ENCODE measurements around the gene TMEM101. TPM values are rescaled to one million over a fixed set of nuclear protein-coding genes. Genes with fewer than 3 reads are reported as not detected.

The TMEM101 gene
- polyA plus RNA-seq, 1 of the 3 experiments (the other 2 are of a cell fraction) = 62.9 TPM

DNA sequence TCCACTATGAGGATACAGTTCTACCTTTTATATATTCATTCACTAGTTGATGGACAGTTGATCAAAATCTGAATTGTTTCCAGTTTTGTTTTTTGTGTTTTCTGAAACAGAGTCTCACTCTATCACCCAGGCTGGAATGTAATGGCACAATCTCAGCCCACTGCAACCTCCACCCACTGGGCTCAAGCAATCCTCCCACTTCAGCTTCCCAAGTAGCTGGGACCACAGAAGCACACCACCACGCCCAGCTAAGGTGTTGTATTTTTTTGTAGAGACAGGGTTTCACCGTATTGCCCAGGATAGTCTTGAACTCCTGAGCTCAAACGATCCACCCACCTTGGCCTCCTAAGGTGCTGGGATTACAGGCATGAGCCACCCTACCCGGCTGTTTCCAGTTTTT, 30.7 kb upstream of the TMEM101 start:
- H3K27me3 ChIP-seq (ENCODE audit: insufficient read depth) = no peaks in the 10 kb centered on the region
- ChIA-PET CTCF (interaction anchor here (2.3 kb wide), 1 partner anchor 102 kb away, joined by 10 read pairs; no protein-coding TSS in a partner anchor), POLR2A (no interaction called here)
- TF ChIP-seq, protein P1, sequence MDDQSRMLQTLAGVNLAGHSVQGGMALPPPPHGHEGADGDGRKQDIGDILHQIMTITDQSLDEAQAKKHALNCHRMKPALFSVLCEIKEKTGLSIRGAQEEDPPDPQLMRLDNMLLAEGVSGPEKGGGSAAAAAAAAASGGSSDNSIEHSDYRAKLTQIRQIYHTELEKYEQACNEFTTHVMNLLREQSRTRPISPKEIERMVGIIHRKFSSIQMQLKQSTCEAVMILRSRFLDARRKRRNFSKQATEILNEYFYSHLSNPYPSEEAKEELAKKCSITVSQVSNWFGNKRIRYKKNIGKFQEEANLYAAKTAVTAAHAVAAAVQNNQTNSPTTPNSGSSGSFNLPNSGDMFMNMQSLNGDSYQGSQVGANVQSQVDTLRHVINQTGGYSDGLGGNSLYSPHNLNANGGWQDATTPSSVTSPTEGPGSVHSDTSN (IDR thresholded peaks at IDR 0.05) = no peak
- TF ChIP-seq, protein P2, sequence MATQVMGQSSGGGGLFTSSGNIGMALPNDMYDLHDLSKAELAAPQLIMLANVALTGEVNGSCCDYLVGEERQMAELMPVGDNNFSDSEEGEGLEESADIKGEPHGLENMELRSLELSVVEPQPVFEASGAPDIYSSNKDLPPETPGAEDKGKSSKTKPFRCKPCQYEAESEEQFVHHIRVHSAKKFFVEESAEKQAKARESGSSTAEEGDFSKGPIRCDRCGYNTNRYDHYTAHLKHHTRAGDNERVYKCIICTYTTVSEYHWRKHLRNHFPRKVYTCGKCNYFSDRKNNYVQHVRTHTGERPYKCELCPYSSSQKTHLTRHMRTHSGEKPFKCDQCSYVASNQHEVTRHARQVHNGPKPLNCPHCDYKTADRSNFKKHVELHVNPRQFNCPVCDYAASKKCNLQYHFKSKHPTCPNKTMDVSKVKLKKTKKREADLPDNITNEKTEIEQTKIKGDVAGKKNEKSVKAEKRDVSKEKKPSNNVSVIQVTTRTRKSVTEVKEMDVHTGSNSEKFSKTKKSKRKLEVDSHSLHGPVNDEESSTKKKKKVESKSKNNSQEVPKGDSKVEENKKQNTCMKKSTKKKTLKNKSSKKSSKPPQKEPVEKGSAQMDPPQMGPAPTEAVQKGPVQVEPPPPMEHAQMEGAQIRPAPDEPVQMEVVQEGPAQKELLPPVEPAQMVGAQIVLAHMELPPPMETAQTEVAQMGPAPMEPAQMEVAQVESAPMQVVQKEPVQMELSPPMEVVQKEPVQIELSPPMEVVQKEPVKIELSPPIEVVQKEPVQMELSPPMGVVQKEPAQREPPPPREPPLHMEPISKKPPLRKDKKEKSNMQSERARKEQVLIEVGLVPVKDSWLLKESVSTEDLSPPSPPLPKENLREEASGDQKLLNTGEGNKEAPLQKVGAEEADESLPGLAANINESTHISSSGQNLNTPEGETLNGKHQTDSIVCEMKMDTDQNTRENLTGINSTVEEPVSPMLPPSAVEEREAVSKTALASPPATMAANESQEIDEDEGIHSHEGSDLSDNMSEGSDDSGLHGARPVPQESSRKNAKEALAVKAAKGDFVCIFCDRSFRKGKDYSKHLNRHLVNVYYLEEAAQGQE (IDR thresholded peaks at IDR 0.05; ENCODE audit: low read depth, low read length) = no peak
- TF ChIP-seq TAF1 (IDR thresholded peaks at IDR 0.05; ENCODE audit: borderline replicate concordance, low read depth, low read length) (no peak), EZH2phosphoT487 (IDR thresholded peaks at IDR 0.05; ENCODE audit: borderline replicate concordance, low read depth) (no peak), SMC3 (IDR thresholded peaks at IDR 0.05; ENCODE audit: low read depth, low read length) (no peak), RXRA (IDR thresholded peaks at IDR 0.05; ENCODE audit: borderline replicate concordance, low read depth) (no peak), EP300 (IDR thresholded peaks at IDR 0.05; ENCODE audit: borderline replicate concordance in 1 of 2, low read depth in 1 of 2, low read length in 1 of 2) (no peak), RFX5 (IDR thresholded peaks at IDR 0.05; ENCODE audit: low read length) (no peak), YY1 (IDR thresholded peaks at IDR 0.05; ENCODE audit: low read depth) (no peak), JUND (IDR thresholded peaks at IDR 0.05) (no peak), TEAD4 (IDR thresholded peaks at IDR 0.05; ENCODE audit: borderline replicate concordance, insufficient read depth) (no peak)
- TF ChIP-seq, protein P3, sequence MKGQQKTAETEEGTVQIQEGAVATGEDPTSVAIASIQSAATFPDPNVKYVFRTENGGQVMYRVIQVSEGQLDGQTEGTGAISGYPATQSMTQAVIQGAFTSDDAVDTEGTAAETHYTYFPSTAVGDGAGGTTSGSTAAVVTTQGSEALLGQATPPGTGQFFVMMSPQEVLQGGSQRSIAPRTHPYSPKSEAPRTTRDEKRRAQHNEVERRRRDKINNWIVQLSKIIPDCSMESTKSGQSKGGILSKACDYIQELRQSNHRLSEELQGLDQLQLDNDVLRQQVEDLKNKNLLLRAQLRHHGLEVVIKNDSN (IDR thresholded peaks at IDR 0.05; ENCODE audit: borderline replicate concordance, low read depth) = no peak
- TF ChIP-seq, protein P4, sequence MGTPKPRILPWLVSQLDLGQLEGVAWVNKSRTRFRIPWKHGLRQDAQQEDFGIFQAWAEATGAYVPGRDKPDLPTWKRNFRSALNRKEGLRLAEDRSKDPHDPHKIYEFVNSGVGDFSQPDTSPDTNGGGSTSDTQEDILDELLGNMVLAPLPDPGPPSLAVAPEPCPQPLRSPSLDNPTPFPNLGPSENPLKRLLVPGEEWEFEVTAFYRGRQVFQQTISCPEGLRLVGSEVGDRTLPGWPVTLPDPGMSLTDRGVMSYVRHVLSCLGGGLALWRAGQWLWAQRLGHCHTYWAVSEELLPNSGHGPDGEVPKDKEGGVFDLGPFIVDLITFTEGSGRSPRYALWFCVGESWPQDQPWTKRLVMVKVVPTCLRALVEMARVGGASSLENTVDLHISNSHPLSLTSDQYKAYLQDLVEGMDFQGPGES (IDR thresholded peaks at IDR 0.05; ENCODE audit: low read depth, low read length) = no peak
- TF ChIP-seq, protein P5, sequence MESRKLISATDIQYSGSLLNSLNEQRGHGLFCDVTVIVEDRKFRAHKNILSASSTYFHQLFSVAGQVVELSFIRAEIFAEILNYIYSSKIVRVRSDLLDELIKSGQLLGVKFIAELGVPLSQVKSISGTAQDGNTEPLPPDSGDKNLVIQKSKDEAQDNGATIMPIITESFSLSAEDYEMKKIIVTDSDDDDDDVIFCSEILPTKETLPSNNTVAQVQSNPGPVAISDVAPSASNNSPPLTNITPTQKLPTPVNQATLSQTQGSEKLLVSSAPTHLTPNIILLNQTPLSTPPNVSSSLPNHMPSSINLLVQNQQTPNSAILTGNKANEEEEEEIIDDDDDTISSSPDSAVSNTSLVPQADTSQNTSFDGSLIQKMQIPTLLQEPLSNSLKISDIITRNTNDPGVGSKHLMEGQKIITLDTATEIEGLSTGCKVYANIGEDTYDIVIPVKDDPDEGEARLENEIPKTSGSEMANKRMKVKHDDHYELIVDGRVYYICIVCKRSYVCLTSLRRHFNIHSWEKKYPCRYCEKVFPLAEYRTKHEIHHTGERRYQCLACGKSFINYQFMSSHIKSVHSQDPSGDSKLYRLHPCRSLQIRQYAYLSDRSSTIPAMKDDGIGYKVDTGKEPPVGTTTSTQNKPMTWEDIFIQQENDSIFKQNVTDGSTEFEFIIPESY (IDR thresholded peaks at IDR 0.05; ENCODE audit: borderline replicate concordance, low read depth) = no peak
- TF ChIP-seq, protein P6, sequence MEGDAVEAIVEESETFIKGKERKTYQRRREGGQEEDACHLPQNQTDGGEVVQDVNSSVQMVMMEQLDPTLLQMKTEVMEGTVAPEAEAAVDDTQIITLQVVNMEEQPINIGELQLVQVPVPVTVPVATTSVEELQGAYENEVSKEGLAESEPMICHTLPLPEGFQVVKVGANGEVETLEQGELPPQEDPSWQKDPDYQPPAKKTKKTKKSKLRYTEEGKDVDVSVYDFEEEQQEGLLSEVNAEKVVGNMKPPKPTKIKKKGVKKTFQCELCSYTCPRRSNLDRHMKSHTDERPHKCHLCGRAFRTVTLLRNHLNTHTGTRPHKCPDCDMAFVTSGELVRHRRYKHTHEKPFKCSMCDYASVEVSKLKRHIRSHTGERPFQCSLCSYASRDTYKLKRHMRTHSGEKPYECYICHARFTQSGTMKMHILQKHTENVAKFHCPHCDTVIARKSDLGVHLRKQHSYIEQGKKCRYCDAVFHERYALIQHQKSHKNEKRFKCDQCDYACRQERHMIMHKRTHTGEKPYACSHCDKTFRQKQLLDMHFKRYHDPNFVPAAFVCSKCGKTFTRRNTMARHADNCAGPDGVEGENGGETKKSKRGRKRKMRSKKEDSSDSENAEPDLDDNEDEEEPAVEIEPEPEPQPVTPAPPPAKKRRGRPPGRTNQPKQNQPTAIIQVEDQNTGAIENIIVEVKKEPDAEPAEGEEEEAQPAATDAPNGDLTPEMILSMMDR (IDR thresholded peaks at IDR 0.05) = no peak
- H2AFZ ChIP-seq (ENCODE audit: low read depth) = no peak overlapping the region
- H4K20me1 ChIP-seq (ENCODE audit: insufficient read depth) = peaks cover 52% of the 10 kb centered on the region
- peaks cover 39% of the 10 kb centered on the region for H3F3A ChIP-seq (replicated peaks; ENCODE audit: insufficient read depth)
- H3K27ac ChIP-seq (ENCODE audit: low read depth in 2 of 2, low read length in 1 of 2) = no peak overlapping the region
- H3K4me1 ChIP-seq (ENCODE audit: control insufficient read depth in 1 of 2, insufficient read depth in 2 of 2, low read depth in 1 of 2, low read length in 1 of 2) = peaks cover 0 to 1% of the 10 kb centered on the region in 2 experiments; a peak in 1 of 4 replicates
- peaks cover 98% of the 10 kb centered on the region for H3K79me2 ChIP-seq (ENCODE audit: insufficient read depth)
- 95% methylated on average over 4 of the region's 4 CpGs for WGBS (ENCODE audit: low lambda C conversion rate)
- H3K9me3 ChIP-seq = no peaks in the 10 kb centered on the region
- no peak overlapping the region for H3K4me3 ChIP-seq (ENCODE audit: low read depth in 2 of 2, low read length in 1 of 2)
- H3K36me3 ChIP-seq (replicated peaks in 1 of 2; ENCODE audit: control insufficient read depth in 1 of 2, insufficient read depth in 2 of 2, low read length in 1 of 2) = peaks cover 11 to 47% of the 10 kb centered on the region in 2 experiments
- H3K9me2 ChIP-seq = no peaks in the 10 kb centered on the region
- no peak overlapping the region for H3K4me2 ChIP-seq
- no peak overlapping the region for H3K9ac ChIP-seq
- DNase-seq = no peak

All from SK-N-SH (cell line).